B cell (primary cell): Measurements from ENCODE around the gene USPL1. TPM values are rescaled to one million over a fixed set of nuclear protein-coding genes. Genes with fewer than 3 reads are reported as not detected.

Source experiments
- ATAC-seq: fragments of 200-7000 bp; cut with Tn5 transposase; one replicate; pipeline ENCODE4 v1.10.0; 2021; ENCODE audit warnings: low read depth, mild to moderate bottlenecking, moderate number of reproducible peaks, moderate library complexity
- CTCF ChIA-PET: fragments of 350-600 bp; sonication (Branson Sonifier 250); formaldehyde crosslinking; loops from one replicate; lab custom pipeline; 2021; ENCODE audit warnings: antibody characterized with exemption, inconsistent platforms; lab: Charles Lee
- POLR2A ChIA-PET: fragments of 350-600 bp; sonication (Branson Sonifier 250); formaldehyde crosslinking; loops from one replicate; lab custom pipeline; 2021; ENCODE audit warnings: antibody characterized with exemption; lab: Charles Lee
- DNase-seq: peaks from one replicate; pipeline ENCODE4 v3.0.0; 2013
- H2AFZ ChIP-seq: 2 replicates; pipeline ENCODE4 v1.6.1; 2012; ENCODE audit warnings: mild to moderate bottlenecking, low read depth, low read length; ENCODE audit not compliant: insufficient read depth, poor library complexity, severe bottlenecking
- H3K27ac ChIP-seq, 2 donors: 1 replicate in 1 of 2; 2 replicates in 1 of 2; pipeline ENCODE4 v1.5.1; 2012 to 2013; ENCODE audit warnings: low read length in 2 of 2, mild to moderate bottlenecking in 2 of 2, moderate library complexity in 1 of 2
- H3K27me3 ChIP-seq, 4 experiments: fragments of 200-600 bp in 1 of 4; sonication (generic) in 1 of 4; replicated peaks in 1 of 4; 1 replicate in 2 of 4; 2 replicates in 2 of 4; pipeline versions ENCODE4 v1.6.1 to v1.7.0; 2013 to 2016; ENCODE audit warnings: low read length in 3 of 4, mild to moderate bottlenecking in 2 of 4, mixed read lengths in 1 of 4, moderate library complexity in 1 of 4; ENCODE audit not compliant: insufficient read depth in 4 of 4, control insufficient read depth in 3 of 4; ENCODE audit errors: control extremely low read depth in 1 of 4
- H3K36me3 ChIP-seq, 2 experiments: replicated peaks in 1 of 2; 1 replicate in 1 of 2; 2 replicates in 1 of 2; pipeline versions ENCODE4 v1.6.1 to v1.7.1; 2013; ENCODE audit warnings: low read length in 1 of 2; ENCODE audit not compliant: insufficient read depth in 2 of 2, control insufficient read depth in 1 of 2; ENCODE audit errors: control extremely low read depth in 1 of 2, extremely low read depth in 1 of 2
- H3K4me1 ChIP-seq, 2 donors: fragments of 200-600 bp in 1 of 2; sonication (generic) in 1 of 2; 1 replicate in 1 of 2; 2 replicates in 1 of 2; pipeline versions ENCODE4 v1.5.1 to v1.6.1; 2013 to 2017; ENCODE audit warnings: low read length in 2 of 2; ENCODE audit not compliant: control insufficient read depth in 2 of 2, insufficient read depth in 2 of 2
- H3K4me2 ChIP-seq: replicated peaks from 2 replicates; pipeline ENCODE3; 2012; ENCODE audit warnings: mild to moderate bottlenecking, low read depth, low read length; ENCODE audit not compliant: poor library complexity, severe bottlenecking
- H3K4me3 ChIP-seq, 5 experiments: fragments of 200-600 bp in 1 of 5; sonication (generic) in 1 of 5; 1 replicate in 3 of 5; 2 replicates in 2 of 5; pipeline versions ENCODE4 v1.5.1 to v1.7.0; 2011 to 2016; ENCODE audit warnings: low read length in 4 of 5, mild to moderate bottlenecking in 4 of 5, low read depth in 2 of 5, control low read depth in 1 of 5, moderate library complexity in 1 of 5; ENCODE audit not compliant: insufficient read depth in 1 of 5; ENCODE audit errors: control extremely low read depth in 1 of 5, extremely low read depth in 1 of 5
- H3K79me2 ChIP-seq: fragments of 200-600 bp; sonication (generic); one replicate; pipeline ENCODE4 v1.6.0; 2016; ENCODE audit warnings: low read length; ENCODE audit not compliant: control insufficient read depth, insufficient read depth
- H3K9ac ChIP-seq: fragments of 200-600 bp; sonication (generic); 2 replicates; pipeline ENCODE4 v1.6.1; 2017; ENCODE audit warnings: mild to moderate bottlenecking, low read length, moderate library complexity
- H3K9me3 ChIP-seq, 3 donors: one replicate each; pipeline versions ENCODE4 v1.6.1 to v1.7.1; 2013; ENCODE audit warnings: low read length in 2 of 3; ENCODE audit not compliant: control insufficient read depth in 2 of 3, insufficient read depth in 1 of 3; ENCODE audit errors: control extremely low read depth in 1 of 3
- H4K20me1 ChIP-seq: 2 replicates; pipeline ENCODE4 v1.6.0; 2012; ENCODE audit warnings: mild to moderate bottlenecking, low read length; ENCODE audit not compliant: insufficient read depth, control insufficient read depth, poor library complexity, severe bottlenecking
- H3K27ac Mint-ChIP-seq: one replicate; pipeline ENCODE4 v1.8.0; 2021; ENCODE audit warnings: mixed read lengths
- H3K27me3 Mint-ChIP-seq: one replicate; pipeline ENCODE4 v1.8.0; 2021; ENCODE audit warnings: mixed read lengths
- H3K4me1 Mint-ChIP-seq: one replicate; pipeline ENCODE4 v1.8.0; 2021; ENCODE audit warnings: mixed read lengths
- H3K4me3 Mint-ChIP-seq: one replicate; pipeline ENCODE4 v1.8.0; 2021; ENCODE audit warnings: mixed read lengths
- H3K9me3 Mint-ChIP-seq: one replicate; pipeline ENCODE4 v1.8.0; 2022; ENCODE audit warnings: mixed read lengths; ENCODE audit not compliant: insufficient read depth
- EZH2 ChIP-seq: IDR thresholded peaks from 2 replicates; pipeline ENCODE4 v1.6.1; 2012; ENCODE audit warnings: borderline replicate concordance, low read depth, mild to moderate bottlenecking, moderate library complexity, low read length; ENCODE audit not compliant: insufficient read depth, poor library complexity, severe bottlenecking
- WGBS: methylation state at CpG from one replicate; pipeline ENCODE4 v1.1.5; 2013; ENCODE audit warnings: missing lambda C conversion rate; ENCODE audit not compliant: insufficient coverage; 5-methylcytosine and 5-hydroxymethylcytosine counted together
- intact Hi-C: fragments of 100-400 bp; cut with micrococcal nuclease; formaldehyde crosslinking; loops from one replicate; pipeline ENCODE4 v1.10.0; 2022
- polyA plus RNA-seq: library from polyadenylated mRNA; depleted of rRNA; stranded (reverse); fragments of >200 nt; gene quantifications from 2 replicates; pipeline ENCODE4 v1.2.3, GENCODE V29; 2012
- total RNA-seq, 2 donors: library from RNA; stranded (reverse); fragments of 120-200 nt in 1 of 2; gene quantifications; 1 replicate in 1 of 2; 2 replicates in 1 of 2; pipeline versions ENCODE4 v1.2.3 to v1.2.4, GENCODE V29; 2013 to 2022
- TF ChIP-seq, protein P1 (sequence below): fragments of 200-600 bp; IDR thresholded peaks from one replicate; pipeline ENCODE4 v1.8.0; 2022; ENCODE audit warnings: antibody characterized with exemption, mild to moderate bottlenecking

The USPL1 gene
- total and polyA plus RNA-seq, 2 donors (not counting 1 experiment from before 2014, with no cell fraction given) = 30.2 to 55.8 TPM

DNA sequence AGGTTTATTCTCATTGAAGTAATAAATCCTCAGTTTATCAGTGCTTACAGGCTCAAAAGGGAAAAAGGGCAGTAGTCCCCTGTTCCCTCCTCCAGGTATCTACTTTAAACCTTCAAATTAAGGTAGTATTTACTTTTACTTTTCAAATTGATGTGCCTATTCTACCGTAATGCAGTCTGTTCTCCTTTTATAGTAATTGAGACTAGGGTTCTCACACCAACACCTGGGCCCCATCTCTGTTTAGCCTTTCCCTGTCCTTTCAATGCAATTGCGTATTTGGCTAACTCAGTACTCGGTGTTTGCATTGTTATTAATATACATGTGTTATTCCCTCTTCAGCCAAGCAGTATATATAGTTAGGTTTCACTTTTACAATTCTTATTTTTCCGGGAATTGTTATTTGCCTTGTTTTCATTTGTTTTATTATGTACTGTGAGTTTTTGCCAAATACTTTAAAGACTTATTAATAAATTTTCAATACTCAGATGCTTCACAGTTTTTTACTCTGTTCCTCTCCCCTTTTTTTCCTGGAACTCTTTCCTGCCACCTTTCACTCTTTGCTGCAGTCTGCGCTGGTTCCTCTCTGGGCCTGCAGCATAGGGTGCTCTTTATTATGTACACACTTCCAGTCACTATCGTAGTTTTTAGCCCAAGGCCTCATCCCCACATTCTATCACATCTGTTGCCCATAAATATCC lies 30.3 kb downstream of the USPL1 start:
- Histone ChIP-seq H2AFZ (no peak overlapping the region), H3K79me2 (peaks cover 48% of the 10 kb centered on the region), H3K27me3 (no peaks in the 10 kb centered on the region), H3K27ac (peak overlapping the region; percentile 54 to 79), H3K4me2 (peak overlapping the region; percentile 26), H4K20me1 (peaks cover 7% of the 10 kb centered on the region), H3K36me3 (peaks cover 7 to 66% of the 10 kb centered on the region in 2 experiments), H3K4me1 (peaks cover 19% of the 10 kb centered on the region in 2 donors), H3K4me3 (peak overlapping the region in 1 of 5 experiments; percentile 8), H3K9me3 (no peaks in the 10 kb centered on the region), H3K9ac (peak overlapping the region; percentile 7)
- ChIA-PET CTCF (interaction anchor here (1.0 to 1.7 kb wide), 2 partner anchors 14 to 155 kb away, joined by 3 to 5 read pairs; no protein-coding TSS in a partner anchor), POLR2A (no interaction called here)
- Mint-ChIP-seq H3K4me3 (peak overlapping the region; percentile 70), H3K27me3 (no peaks in the 10 kb centered on the region), H3K27ac (peak overlapping the region; percentile 87), H3K4me1 (peaks cover 39% of the 10 kb centered on the region), H3K9me3 (no peaks in the 10 kb centered on the region)
- 94% methylated on average over 2 of the region's 6 CpGs for WGBS
- peak; percentile 51 for ATAC-seq
- intact Hi-C loops = loop anchor here (2.0 to 10.0 kb wide), 2 partner anchors 15 to 157 kb away; no protein-coding TSS in a partner anchor
- DNase-seq = peak; percentile 31
- no peak for TF ChIP-seq EZH2
- TF ChIP-seq, protein P1, sequence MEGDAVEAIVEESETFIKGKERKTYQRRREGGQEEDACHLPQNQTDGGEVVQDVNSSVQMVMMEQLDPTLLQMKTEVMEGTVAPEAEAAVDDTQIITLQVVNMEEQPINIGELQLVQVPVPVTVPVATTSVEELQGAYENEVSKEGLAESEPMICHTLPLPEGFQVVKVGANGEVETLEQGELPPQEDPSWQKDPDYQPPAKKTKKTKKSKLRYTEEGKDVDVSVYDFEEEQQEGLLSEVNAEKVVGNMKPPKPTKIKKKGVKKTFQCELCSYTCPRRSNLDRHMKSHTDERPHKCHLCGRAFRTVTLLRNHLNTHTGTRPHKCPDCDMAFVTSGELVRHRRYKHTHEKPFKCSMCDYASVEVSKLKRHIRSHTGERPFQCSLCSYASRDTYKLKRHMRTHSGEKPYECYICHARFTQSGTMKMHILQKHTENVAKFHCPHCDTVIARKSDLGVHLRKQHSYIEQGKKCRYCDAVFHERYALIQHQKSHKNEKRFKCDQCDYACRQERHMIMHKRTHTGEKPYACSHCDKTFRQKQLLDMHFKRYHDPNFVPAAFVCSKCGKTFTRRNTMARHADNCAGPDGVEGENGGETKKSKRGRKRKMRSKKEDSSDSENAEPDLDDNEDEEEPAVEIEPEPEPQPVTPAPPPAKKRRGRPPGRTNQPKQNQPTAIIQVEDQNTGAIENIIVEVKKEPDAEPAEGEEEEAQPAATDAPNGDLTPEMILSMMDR = no peak

DNA sequence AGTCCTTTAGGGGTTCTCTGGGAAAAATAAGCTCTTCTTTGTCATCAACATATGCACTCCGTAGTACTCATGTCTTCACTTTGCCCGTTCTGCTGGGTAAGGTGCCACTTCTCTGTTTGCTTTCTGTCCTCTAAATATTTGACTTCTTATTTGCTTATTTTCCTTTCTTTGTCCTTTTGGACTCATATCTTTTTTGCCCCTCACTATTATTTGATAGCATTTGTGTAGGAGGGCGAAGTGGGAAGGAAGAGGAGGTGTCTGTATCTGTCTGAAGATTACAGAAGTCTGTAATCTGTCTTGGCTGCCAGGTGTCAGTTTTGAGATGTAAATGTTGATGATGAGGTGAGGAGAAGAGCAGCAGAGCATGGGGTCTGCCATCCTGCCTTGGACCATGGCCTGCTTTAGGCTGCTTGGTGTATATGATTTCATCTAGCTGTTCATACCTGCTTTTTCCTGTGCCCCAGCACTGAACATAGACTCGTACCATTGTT lies 30.8 kb downstream of the USPL1 start:
- Mint-ChIP-seq H3K4me1 (peaks cover 39% of the 10 kb centered on the region), H3K27me3 (no peaks in the 10 kb centered on the region), H3K4me3 (peak overlapping the region; percentile 70), H3K9me3 (no peaks in the 10 kb centered on the region), H3K27ac (peak overlapping the region; percentile 87)
- peaks cover 8 to 66% of the 10 kb centered on the region in 2 experiments for H3K36me3 ChIP-seq
- peak overlapping the region; percentile 54 to 79 for H3K27ac ChIP-seq
- POLR2A ChIA-PET = no interaction called here
- H3K79me2 ChIP-seq = peaks cover 48% of the 10 kb centered on the region
- WGBS = 63% methylated on average over 1 of the region's 4 CpGs
- TF ChIP-seq, protein P1 = no peak
- TF ChIP-seq EZH2 = no peak
- no peak overlapping the region for H2AFZ ChIP-seq
- DNase-seq (peak; percentile 42), ATAC-seq (peak; percentile 67)
- H3K4me3 ChIP-seq = no peak overlapping the region
- H3K4me1 ChIP-seq = peaks cover 19% of the 10 kb centered on the region in 2 donors
- peak overlapping the region; percentile 26 for H3K4me2 ChIP-seq
- intact Hi-C loops = loop anchor here (2.0 to 10.0 kb wide), 2 partner anchors 14 to 156 kb away; no protein-coding TSS in a partner anchor
- H4K20me1 ChIP-seq = peaks cover 4% of the 10 kb centered on the region
- CTCF ChIA-PET = interaction anchor here (1.0 kb wide), 1 partner anchor 155 kb away, joined by 3 read pairs; no protein-coding TSS in a partner anchor
- H3K27me3 ChIP-seq = no peaks in the 10 kb centered on the region
- peak overlapping the region; percentile 7 for H3K9ac ChIP-seq
- H3K9me3 ChIP-seq = no peaks in the 10 kb centered on the region
